Bronchial epithelial cell (primary cell): ENCODE results near the gene CCR5AS.

ENCODE experiments used
- DNase-seq: peaks from one replicate; pipeline ENCODE4 v3.0.0-alpha.2; 2010; ENCODE audit warnings: low read depth
- FAIRE-seq: peaks from 2 replicates; lab custom pipeline; 2011; peaks lifted over from hg19 to GRCh38; lab: Jason Lieb, UNC
- H3K27me3 ChIP-seq: 2 replicates; pipeline ENCODE4 v1.5.1; 2011; ENCODE audit warnings: low read length; ENCODE audit not compliant: control insufficient read depth, insufficient read depth
- H3K36me3 ChIP-seq: 2 replicates; pipeline ENCODE4 v1.5.1; 2011; ENCODE audit warnings: low read length; ENCODE audit not compliant: control insufficient read depth, insufficient read depth
- H3K4me3 ChIP-seq: 2 replicates; pipeline ENCODE4 v1.5.1; 2011; ENCODE audit warnings: mild to moderate bottlenecking, low read depth, low read length, control low read depth
- TF ChIP-seq, protein P1 (sequence below): IDR thresholded peaks from 2 replicates; pipeline ENCODE4 v1.5.1; 2011; ENCODE audit warnings: mild to moderate bottlenecking, moderate library complexity, low read length, control low read depth, inconsistent platforms; ENCODE audit not compliant: insufficient read depth, severe bottlenecking

CCR5AS gene

DNA sequence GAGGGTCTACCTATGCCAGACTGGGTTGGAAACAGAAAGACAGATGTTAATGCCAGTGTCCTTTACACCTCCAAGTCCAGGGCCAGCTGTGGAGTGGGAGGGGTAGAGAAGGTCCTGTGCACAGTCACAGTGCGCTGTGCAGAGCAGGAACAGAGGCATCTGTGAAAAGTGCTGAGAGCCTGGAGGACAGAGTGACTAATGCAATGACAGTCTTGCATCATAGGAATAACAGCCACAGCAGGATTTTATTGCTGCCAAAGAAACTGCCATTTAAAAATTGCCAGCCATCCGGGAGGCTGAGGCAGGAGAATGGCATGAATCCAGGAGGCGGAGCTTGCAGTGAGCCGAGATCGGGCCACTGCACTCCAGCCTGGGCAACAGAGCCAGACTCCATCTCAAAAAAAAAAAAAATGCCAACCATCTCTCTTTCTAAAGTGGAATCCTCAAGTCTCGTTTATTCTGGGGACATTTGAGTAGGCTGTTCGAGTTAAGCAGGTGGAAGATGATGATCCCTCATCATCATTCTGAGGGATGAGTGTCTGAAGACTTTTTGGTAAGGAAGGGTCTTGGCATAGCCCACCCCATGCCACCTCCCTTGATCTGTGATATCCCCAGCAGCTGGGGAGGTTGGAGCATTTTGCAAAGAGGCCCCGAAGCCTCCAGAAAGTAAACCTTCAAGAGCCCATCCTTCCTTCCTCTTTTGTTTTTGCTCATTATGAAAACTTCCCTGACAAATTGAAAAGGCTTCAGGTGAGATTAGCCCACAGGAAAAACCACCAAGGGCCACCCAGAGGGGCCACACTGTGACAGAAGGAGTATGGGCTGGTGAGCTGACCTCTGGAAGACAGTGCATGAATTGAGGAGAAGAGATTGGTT, 45.2 kb downstream of the CCR5AS start:
- no peak for FAIRE-seq
- TF ChIP-seq, protein P1, sequence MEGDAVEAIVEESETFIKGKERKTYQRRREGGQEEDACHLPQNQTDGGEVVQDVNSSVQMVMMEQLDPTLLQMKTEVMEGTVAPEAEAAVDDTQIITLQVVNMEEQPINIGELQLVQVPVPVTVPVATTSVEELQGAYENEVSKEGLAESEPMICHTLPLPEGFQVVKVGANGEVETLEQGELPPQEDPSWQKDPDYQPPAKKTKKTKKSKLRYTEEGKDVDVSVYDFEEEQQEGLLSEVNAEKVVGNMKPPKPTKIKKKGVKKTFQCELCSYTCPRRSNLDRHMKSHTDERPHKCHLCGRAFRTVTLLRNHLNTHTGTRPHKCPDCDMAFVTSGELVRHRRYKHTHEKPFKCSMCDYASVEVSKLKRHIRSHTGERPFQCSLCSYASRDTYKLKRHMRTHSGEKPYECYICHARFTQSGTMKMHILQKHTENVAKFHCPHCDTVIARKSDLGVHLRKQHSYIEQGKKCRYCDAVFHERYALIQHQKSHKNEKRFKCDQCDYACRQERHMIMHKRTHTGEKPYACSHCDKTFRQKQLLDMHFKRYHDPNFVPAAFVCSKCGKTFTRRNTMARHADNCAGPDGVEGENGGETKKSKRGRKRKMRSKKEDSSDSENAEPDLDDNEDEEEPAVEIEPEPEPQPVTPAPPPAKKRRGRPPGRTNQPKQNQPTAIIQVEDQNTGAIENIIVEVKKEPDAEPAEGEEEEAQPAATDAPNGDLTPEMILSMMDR, result no peak
- Histone ChIP-seq H3K36me3 (no peaks in the 10 kb centered on the region), H3K4me3 (no peak overlapping the region), H3K27me3 (peaks cover 6% of the 10 kb centered on the region)
- peak; percentile 58 for DNase-seq

GRCh38 chr3:46360907-46361306, 46.0 kb downstream of the CCR5AS start:
- TF ChIP-seq, protein P1, result no peak
- no peak for DNase-seq
- Histone ChIP-seq H3K36me3 (no peaks in the 10 kb centered on the region), H3K4me3 (no peak overlapping the region), H3K27me3 (peaks cover 6% of the 10 kb centered on the region)
- FAIRE-seq, result peak; percentile 60

DNA sequence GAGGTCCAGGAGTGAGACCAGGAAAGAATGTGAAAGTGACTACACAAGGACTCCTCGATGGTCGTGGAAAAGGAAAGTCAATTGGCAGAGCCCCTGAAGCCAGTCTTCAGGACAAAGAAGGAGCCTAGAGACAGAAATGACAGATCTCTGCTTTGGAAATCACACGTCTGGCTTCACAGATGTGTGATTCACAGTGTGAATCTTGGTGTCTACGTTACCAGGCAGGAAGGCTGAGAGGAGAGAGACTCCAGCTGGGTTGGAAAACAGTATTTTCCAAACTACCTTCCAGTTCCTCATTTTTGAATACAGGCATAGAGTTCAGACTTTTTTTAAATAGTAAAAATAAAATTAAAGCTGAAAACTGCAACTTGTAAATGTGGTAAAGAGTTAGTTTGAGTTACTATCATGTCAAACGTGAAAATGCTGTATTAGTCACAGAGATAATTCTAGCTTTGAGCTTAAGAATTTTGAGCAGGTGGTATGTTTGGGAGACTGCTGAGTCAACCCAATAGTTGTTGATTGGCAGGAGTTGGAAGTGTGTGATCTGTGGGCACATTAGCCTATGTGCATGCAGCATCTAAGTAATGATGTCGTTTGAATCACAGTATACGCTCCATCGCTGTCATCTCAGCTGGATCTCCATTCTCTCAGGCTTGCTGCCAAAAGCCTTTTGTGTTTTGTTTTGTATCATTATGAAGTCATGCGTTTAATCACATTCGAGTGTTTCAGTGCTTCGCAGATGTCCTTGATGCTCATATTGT, 47.0 kb downstream of the CCR5AS start:
- H3K27me3 ChIP-seq, result peaks cover 9% of the 10 kb centered on the region
- no peak for FAIRE-seq
- no peak overlapping the region for H3K4me3 ChIP-seq

DNA sequence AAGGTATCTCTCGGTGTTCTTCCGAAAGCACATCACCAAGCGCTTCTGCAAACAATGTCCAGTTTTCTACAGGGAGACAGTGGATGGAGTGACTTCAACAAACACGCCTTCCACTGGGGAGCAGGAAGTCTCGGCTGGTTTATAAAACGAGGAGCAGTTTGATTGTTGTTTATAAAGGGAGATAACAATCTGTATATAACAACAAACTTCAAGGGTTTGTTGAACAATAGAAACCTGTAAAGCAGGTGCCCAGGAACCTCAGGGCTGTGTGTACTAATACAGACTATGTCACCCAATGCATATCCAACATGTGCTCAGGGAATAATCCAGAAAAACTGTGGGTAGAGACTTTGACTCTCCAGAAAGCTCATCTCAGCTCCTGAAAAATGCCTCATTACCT, 48.4 kb downstream of the CCR5AS start:
- H3K36me3 ChIP-seq, result no peaks in the 10 kb centered on the region
- H3K4me3 ChIP-seq, result no peak overlapping the region
- peaks cover 11% of the 10 kb centered on the region for H3K27me3 ChIP-seq
- DNase-seq, result no peak
- TF ChIP-seq, protein P1, result no peak
- peak; percentile 32 for FAIRE-seq

More for the DNA sequence above, 47.0 kb downstream of the CCR5AS start:
- no peaks in the 10 kb centered on the region for H3K36me3 ChIP-seq
- DNase-seq, result no peak
- TF ChIP-seq, protein P1, result no peak

DNA sequence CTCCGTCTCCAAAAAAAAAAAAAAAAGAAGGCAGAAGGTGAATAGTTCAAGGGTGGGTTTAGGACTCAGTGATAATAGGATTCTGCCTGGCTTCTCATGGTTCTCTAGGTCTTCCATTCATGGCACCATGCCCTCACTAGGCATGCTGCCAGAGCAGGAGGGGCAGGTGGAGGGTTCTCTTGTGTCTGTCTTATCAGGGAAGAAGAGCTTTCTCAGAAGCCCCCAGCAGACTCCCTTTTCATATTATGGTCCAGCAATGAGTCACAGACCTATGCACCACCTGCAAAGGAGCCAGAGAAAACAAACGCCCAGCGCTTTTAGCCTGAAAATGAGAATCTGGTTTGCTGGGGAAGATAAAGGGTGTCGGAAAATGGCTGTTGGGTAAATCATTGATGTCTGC, 50.0 kb downstream of the CCR5AS start:
- FAIRE-seq, result no peak
- no peak for DNase-seq
- H3K27me3 ChIP-seq, result peaks cover 13% of the 10 kb centered on the region

More for the DNA sequence above, 50.0 kb downstream of the CCR5AS start:
- Histone ChIP-seq H3K4me3 (no peak overlapping the region), H3K36me3 (no peaks in the 10 kb centered on the region)
- TF ChIP-seq, protein P1, result no peak
